NCI-H2171 treated with DMSO at 0.1 percent for 48 hours (cell line): ENCODE measurements around the gene OR10H4.
"Not testable (repeated sequence)": the region's sequence is repeated elsewhere in the genome, so short reads cannot be mapped to it uniquely, and the experiment has no call there.

ENCODE experiments used
- DNase-seq: peaks from one replicate; lab custom pipeline; 2025; lab: John Stamatoyannopoulos, UW

The OR10H4 gene

DNA sequence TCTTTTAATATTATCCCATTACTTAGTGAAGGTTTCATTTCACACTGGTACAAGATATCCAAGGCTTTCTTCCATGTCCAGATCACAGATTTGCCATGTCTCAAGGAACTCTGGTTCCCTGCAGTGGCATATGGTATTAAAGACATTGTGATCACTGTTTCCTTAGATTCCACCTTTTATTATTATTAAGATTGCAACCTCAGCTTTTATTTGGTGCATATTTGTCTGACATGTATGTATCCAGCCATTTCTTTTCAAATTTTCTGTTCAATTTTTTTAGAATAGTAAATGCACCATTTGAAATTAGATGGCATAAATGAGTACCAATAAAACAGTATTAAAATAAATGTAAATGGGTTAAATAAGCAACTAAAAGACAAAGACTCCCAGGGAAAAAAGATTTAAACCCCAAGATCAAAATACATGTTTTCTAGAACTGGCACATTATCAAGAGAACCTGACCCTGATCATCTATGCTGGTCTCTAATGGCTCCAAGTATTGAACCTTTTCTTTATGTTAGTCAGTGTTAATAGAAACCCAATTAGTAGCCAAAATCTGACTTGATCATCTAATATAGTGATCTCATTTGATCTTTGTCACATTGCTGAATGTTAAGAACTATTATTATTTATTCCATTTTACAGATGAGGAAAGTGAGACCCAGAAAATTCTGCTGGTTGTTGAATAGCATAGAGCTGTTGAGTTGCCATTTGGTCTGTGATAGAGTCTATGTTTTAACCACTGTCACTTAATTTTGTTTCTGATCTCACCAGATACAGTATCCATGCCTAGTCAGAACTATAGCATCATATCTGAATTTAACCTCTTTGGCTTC, at the start of gene OR10H4:
Gene OR10H4 (plus strand): TSS at position 786 of the 836 bp plus-strand sequence. CDS start 0 bp downstream, at position 786.
- no peak for DNase-seq

DNA sequence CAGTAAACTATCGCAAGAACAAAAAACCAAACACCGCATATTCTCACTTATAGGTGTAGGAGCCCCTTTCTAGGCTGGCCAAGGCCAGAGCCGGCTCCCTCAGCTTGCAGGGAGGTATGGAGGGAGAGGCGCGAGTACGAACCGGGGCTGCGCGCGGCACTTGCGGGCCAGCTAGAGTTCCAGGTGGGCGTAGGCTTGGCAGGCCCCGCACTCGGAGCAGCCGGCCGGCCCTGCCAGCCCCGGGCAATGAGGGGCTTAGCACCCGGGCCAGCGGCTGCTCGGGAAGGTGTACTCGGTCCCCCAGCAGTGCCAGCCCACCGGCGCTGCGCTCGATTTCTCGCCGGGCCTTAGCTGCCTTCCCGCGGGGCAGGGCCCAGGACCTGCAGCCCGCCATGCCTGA, 49.2 kb upstream of the OR10H4 start:
- DNase-seq = not testable (repeated sequence)

DNA sequence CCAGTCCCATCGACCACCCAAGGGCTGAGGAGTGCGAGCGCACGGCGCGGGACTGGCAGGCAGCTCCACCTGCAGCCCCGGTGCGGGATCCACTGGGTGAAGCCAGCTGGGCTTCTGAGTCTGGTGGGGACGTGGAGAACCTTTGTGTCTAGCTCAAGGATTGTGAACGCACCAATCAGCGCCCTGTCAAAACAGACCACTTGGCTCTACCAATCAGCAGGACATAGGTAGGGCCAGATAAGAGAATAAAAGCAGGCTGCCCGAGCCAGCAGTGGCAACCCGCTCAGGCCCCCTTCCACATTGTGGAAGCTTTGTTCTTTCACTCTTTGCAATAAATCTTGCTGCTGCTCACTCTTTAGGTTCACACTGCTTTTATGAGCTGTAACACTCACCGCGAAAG, 48.8 kb upstream of the OR10H4 start:
- DNase-seq = not testable (repeated sequence)

- no peak for DNase-seq
These were observed 48.3 kb upstream of the OR10H4 start for GRCh38 chr19:15900504-15900903.

- DNase-seq = no peak
These were observed 46.6 kb upstream of the OR10H4 start for GRCh38 chr19:15902254-15902653.

DNA sequence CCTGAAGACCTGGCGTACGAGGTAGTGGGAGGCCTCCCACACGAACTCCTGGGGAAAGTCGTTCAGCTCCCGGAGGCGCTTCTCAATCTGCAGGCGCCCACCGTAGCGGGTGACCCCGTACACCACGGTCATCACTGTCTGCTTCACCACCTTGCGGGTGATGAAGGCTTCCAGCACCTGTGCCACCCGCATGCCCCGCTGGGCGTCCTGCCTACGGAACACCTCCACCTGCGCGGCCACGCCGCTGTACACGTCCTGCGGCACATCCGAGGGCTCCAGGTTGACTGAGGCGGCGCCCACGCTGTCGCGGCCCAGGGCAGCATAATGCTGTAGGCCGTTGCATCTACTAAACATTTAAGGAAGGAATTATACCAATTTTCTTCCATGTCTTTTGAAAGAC, 45.9 kb upstream of the OR10H4 start:
- DNase-seq = not testable (repeated sequence)

DNA sequence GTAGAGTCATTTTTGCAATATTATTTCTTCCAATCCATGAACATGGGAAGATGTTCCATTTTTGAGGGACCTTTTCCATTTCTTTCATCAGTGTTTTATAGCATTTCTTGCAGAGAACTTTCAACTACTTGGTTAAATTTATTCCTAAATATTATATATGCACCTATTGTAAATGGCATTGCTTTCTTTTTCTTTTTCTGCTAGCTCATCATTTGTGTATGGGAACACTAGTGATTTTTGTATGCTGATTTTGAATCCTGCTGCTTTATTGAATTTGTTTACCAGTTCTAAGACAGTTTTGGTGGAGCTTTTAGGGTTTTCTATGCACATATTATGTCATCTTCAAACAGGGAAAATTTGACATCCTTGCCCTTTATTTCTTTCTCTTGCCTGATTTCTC, 43.8 kb upstream of the OR10H4 start:
- no peak for DNase-seq

DNA sequence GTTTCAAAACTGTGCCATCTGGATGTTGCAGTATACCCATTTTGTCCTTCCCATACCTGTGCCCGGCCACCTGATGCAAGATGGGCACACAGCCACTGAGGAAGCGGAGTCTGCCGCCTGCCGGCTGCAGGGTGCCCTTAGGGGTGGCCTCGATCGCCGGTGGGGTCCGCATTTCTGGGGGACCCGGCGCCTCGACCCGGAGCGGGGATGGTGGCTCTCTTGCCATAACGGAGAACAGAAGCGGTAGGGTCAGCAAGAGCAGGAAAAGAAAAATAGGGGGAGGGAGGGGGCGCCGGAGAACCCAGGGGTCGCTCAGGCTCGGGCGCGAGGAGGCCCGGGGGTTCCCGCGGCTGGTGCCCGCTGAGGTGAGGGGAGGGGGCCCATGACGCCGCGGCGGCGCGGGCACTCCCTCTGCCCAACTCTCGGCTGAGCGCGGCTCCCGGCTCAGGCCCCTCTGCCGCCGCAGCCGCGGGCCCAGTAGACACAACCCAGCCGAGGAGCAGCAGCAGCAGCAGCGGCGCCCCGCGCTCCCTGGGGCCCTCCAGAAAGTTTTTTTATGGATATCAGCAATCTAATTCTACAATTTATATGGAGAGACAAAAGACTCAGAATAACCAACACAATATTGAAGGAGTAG, 37.1 kb upstream of the OR10H4 start:
- DNase-seq = no peak

GRCh38 chr19:15913384-15913783, 35.4 kb upstream of the OR10H4 start:
- DNase-seq = no peak

DNA sequence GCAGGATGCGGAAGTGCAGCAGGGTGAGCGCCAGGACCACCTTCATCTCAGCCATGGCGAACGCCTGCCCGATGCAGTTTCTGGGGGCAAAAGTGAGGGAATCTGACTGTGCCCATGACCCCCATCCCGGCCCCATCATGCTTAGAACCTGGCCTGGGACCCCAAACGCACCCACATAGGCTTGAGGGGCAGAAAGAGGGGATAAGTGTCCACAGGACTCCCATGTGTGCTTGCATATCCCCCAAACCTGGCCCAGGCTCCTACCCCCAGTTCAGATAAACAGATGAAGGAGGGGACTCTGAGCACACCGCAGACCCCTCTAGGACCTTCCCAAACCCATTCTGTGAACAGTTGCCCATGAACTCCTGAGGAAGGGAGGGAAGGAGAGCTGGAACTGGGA, 35.0 kb upstream of the OR10H4 start:
- no peak for DNase-seq

DNA sequence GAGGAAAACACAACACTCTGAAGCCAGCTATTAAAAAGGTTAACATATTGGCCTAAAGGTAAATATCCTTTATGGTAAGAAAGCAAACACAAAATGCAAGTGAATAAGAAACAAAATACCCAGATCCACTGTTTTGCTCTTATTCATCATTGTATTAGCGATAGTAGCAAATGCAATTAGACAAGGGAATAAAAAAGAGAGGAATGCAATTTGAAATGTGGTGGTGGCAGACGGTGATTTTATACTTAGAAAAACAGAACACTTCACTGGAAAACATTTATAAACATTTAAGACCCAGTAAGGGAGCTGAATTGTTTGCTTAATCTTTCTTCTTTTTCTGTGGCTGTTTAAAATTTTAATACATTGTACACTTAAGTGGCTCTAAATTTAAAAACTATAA, 33.7 kb upstream of the OR10H4 start:
- no peak for DNase-seq

DNA sequence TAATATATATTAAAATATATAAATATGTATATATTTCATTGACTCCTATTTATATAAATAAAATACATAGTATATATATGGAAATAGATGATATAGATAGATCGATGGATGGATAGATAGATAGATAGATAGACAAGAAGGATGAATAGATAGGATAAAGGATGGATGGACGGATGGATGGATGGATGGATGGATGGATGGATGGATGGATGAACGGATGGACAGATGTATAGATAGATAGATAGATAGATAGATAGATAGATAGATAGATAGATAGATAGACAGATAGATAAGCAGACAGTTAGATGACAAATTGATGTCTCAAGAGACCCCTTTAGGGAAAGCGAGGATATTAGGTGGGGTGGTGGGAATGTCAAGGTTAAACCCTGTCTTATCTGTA, 29.6 kb upstream of the OR10H4 start:
- DNase-seq = no peak

DNA sequence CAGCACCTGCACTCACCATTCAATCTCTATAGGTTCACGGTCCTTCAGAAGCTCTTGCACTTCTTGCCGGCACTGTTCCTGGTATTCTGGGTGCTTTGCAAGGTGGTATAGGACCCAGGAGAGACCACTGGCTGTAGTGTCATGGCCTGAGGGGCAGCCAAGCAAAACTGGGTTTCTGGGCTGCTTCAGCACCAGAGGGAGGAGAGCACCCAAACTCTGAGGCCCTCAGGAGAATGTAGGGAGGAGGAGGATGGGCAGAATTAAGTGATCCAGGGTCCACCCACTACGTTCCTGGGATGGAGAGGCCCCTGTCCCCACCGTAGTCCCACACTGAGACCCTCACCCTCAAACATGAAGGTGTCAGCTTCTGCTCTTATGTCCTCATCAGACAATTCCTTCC, 26.8 kb upstream of the OR10H4 start:
- DNase-seq = no peak

GRCh38 chr19:15923702-15924101, 25.1 kb upstream of the OR10H4 start:
- DNase-seq = no peak

DNA sequence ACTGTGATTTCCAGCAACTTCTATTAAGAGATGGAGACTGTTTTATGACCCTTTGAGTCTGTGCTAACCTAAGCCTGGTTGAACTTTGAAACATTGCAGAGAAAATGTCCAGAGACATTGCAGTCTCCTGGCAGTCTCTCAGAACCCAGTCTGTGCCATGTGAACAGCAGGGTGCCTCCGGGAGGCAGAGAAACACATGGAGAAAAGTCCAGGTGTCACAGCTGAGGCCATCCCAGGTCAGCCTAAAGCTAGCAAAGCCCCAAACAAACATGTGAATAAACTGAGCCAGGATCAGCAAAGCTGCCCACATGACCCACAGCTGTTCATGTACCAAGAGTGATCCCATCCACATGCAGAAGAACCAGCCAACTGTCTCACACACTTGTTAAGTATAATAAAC, 22.3 kb upstream of the OR10H4 start:
- DNase-seq = no peak

GRCh38 chr19:15928321-15928720, 20.5 kb upstream of the OR10H4 start:
- no peak for DNase-seq

DNA sequence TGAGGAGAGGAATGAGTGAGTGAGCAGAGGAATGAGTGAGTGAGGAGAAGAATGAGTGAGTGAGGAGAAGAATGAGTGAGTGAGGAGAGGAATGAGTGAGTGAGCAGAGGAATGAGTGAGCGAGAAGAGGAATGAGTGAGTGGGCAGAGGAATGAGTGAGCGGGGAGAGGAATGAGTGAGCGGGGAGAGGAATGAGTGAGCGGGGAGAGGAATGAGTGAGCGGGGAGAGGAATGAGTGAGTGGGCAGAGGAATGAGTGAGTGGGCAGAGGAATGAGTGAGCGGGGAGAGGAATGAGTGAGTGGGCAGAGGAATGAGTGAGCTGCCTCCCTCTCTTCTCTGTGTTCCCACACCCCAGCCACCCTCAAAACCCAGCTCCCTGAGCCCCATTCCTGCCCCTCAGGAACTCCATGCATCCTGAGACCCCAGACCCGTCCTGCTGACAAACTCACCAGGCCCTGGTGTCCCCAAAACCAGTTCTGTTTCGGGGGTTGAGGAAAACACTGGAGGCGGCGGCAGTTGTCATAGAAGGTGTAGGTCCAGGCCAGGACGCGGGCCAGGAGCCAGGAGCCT, 15.0 kb upstream of the OR10H4 start:
- not testable (repeated sequence) for DNase-seq

- no peak for DNase-seq
These were observed 14.3 kb upstream of the OR10H4 start, which contains the start of gene CYP4F11 for GRCh38 chr19:15934332-15935078. Gene CYP4F11 (minus strand): TSS chr19:15934529. CDS start chr19:15934408, 121 bp downstream.

GRCh38 chr19:15935167-15935702, 13.6 kb upstream of the OR10H4 start:
- DNase-seq = no peak

DNA sequence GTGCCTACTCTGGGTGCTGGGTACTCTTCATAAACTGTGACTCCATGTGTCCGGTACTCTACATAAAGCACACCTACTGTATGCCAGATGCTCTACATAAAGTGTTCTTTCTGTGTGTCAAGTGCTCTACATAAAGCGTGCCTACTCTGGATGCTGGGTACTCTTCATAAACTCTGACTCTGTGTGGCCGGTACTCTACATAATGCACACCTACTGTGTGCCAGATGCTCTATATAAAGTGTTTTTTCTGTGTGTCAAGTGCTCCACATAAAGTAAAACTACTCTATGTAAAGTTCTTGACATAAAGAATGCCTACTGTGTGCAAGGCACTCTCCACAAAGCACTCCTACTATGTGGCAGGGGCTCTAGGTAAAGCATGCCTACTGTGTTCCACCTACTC, 12.6 kb upstream of the OR10H4 start:
- no peak for DNase-seq

GRCh38 chr19:15936950-15937349, 11.9 kb upstream of the OR10H4 start:
- no peak for DNase-seq

- DNase-seq = no peak
These were observed 11.0 kb upstream of the OR10H4 start for GRCh38 chr19:15937771-15938170.
